Keratinocyte (primary cell): Measurements from ENCODE around the gene POLK. TPM values are rescaled to one million over a fixed set of nuclear protein-coding genes. Genes with fewer than 3 reads are reported as not detected.
A peak's percentile ranks its signal among the peaks of the same experiment; 100 is the strongest.

ENCODE experiments used
- DNase-seq: peaks from one replicate; pipeline ENCODE4 v3.0.0-alpha.2; 2011; ENCODE audit warnings: low read depth, missing footprints, low spot score
- FAIRE-seq: peaks from 2 replicates; lab custom pipeline; 2011; peaks lifted over from hg19 to GRCh38; lab: Jason Lieb, UNC
- H2AFZ ChIP-seq: 2 replicates; pipeline ENCODE4 v1.6.0; 2012; ENCODE audit warnings: low read length, control low read depth, inconsistent platforms; ENCODE audit not compliant: control insufficient read depth
- H3K27ac ChIP-seq: 2 replicates; pipeline ENCODE4 v1.5.1; 2011; ENCODE audit warnings: low read length; ENCODE audit not compliant: control insufficient read depth, insufficient read depth
- H3K27me3 ChIP-seq: 3 replicates; pipeline ENCODE4 v1.6.0; 2011; ENCODE audit warnings: low read length; ENCODE audit not compliant: control insufficient read depth, insufficient read depth; ENCODE audit errors: extremely low read depth
- H3K36me3 ChIP-seq, 2 experiments: 2 replicates in 1 of 2; 3 replicates in 1 of 2; pipeline ENCODE4 v1.5.1; 2011; ENCODE audit warnings: low read length in 2 of 2, mild to moderate bottlenecking in 1 of 2; ENCODE audit not compliant: control insufficient read depth in 2 of 2, insufficient read depth in 2 of 2; ENCODE audit errors: extremely low read depth in 1 of 2
- H3K4me1 ChIP-seq: 3 replicates; pipeline ENCODE4 v1.5.1; 2011; ENCODE audit warnings: low read length; ENCODE audit not compliant: control insufficient read depth, insufficient read depth; ENCODE audit errors: extremely low read depth
- H3K4me2 ChIP-seq: 3 replicates; pipeline ENCODE4 v1.6.0; 2011; ENCODE audit warnings: low read depth, low read length; ENCODE audit not compliant: control insufficient read depth, insufficient read depth; ENCODE audit errors: extremely low read depth
- H3K4me3 ChIP-seq, 3 experiments: fragments of 200-600 bp in 1 of 3; sonication (generic) in 1 of 3; 2 replicates in 2 of 3; 3 replicates in 1 of 3; pipeline ENCODE4 v1.5.1; 2011 to 2016; ENCODE audit warnings: low read length in 3 of 3, mild to moderate bottlenecking in 3 of 3, control low read depth in 2 of 3, inconsistent platforms in 1 of 3, low read depth in 1 of 3, mixed read lengths in 1 of 3, mixed run types in 1 of 3, moderate library complexity in 1 of 3; ENCODE audit not compliant: control insufficient read depth in 2 of 3, insufficient read depth in 2 of 3; ENCODE audit errors: extremely low read depth in 1 of 3
- H3K79me2 ChIP-seq: 2 replicates; pipeline ENCODE4 v1.6.0; 2012; ENCODE audit warnings: low read length; ENCODE audit not compliant: control insufficient read depth, insufficient read depth
- H3K9ac ChIP-seq: 3 replicates; pipeline ENCODE4 v1.6.0; 2011; ENCODE audit warnings: low read length; ENCODE audit not compliant: control insufficient read depth, insufficient read depth; ENCODE audit errors: extremely low read depth
- H3K9me1 ChIP-seq: 3 replicates; pipeline ENCODE4 v1.6.0; 2011; ENCODE audit warnings: low read length; ENCODE audit not compliant: control insufficient read depth, insufficient read depth; ENCODE audit errors: extremely low read depth
- H3K9me3 ChIP-seq: 2 replicates; pipeline ENCODE4 v1.5.1; 2012; ENCODE audit warnings: low read depth, low read length; ENCODE audit not compliant: control insufficient read depth
- H4K20me1 ChIP-seq: 3 replicates; pipeline ENCODE4 v1.6.0; 2011; ENCODE audit warnings: low read length; ENCODE audit not compliant: control insufficient read depth, insufficient read depth; ENCODE audit errors: extremely low read depth
- CTCF ChIP-seq, 3 experiments: IDR thresholded peaks in 1 of 3; conservative IDR thresholded peaks in 1 of 3; optimal IDR thresholded peaks in 1 of 3; 2 replicates in 2 of 3; 3 replicates in 1 of 3; pipeline versions ENCODE3 to v1.5.1; 2011; ENCODE audit warnings: low read length in 3 of 3, mild to moderate bottlenecking in 3 of 3, moderate library complexity in 2 of 3, control low read depth in 1 of 3, inconsistent platforms in 1 of 3; ENCODE audit not compliant: insufficient read depth in 2 of 3; ENCODE audit errors: extremely low read depth in 1 of 3
- EZH2 ChIP-seq: IDR thresholded peaks from one replicate; pipeline ENCODE4 v1.6.1; 2012; ENCODE audit warnings: inconsistent platforms, mild to moderate bottlenecking, low read length, moderate library complexity
- dilution Hi-C: fragments of 300-500 bp; cut with MboI; formaldehyde crosslinking; loops from one replicate; pipeline ENCODE4 v1.7.0; 2020; ENCODE audit warnings: low sequenced_read_pairs; ENCODE audit not compliant: extremely low pct_ligation_motif_present
- polyA plus RNA-seq, 5 experiments: library from polyadenylated mRNA; depleted of rRNA in 3 of 5; stranded (reverse) in 3 of 5; stranded (forward) in 1 of 5; unstranded in 1 of 5; fragments of >200 nt; gene quantifications; 1 replicate in 1 of 5; 2 replicates in 3 of 5; 3 replicates in 1 of 5; pipeline versions ENCODE4 v1.2.1 to v1.2.3, GENCODE V29; 2011 to 2012; ENCODE audit warnings: missing spikeins in 2 of 5, low read depth in 1 of 5, low replicate concordance in 1 of 5

POLK gene
- polyA plus RNA-seq, 1 donor (not counting 4 experiments of a cell fraction or from before 2014, with no cell fraction given): 25.8 TPM

GRCh38 chr5:75637949-75638348, 126.3 kb downstream of the POLK start:
- Histone ChIP-seq H3K27ac (no peak overlapping the region), H3K9me1 (no peaks in the 10 kb centered on the region), H3K9me3 (no peaks in the 10 kb centered on the region), H2AFZ (no peak overlapping the region), H4K20me1 (no peaks in the 10 kb centered on the region), H3K4me3 (no peak overlapping the region), H3K9ac (no peak overlapping the region), H3K36me3 (no peaks in the 10 kb centered on the region), H3K4me2 (no peak overlapping the region), H3K79me2 (no peaks in the 10 kb centered on the region), H3K4me1 (peaks cover 16% of the 10 kb centered on the region), H3K27me3 (no peaks in the 10 kb centered on the region)
- DNase-seq: no peak
- TF ChIP-seq CTCF (optimal IDR thresholded peaks at IDR 0.05 in 1 of 3, IDR thresholded peaks at IDR 0.05 in 1 of 3, conservative IDR thresholded peaks at IDR 0.05 in 1 of 3; ENCODE audit: extremely low read depth in 1 of 3, insufficient read depth in 2 of 3, low read length in 3 of 3) (no peak), EZH2 (no peak)
- no peak for FAIRE-seq
- dilution Hi-C loops: no loop called here

DNA sequence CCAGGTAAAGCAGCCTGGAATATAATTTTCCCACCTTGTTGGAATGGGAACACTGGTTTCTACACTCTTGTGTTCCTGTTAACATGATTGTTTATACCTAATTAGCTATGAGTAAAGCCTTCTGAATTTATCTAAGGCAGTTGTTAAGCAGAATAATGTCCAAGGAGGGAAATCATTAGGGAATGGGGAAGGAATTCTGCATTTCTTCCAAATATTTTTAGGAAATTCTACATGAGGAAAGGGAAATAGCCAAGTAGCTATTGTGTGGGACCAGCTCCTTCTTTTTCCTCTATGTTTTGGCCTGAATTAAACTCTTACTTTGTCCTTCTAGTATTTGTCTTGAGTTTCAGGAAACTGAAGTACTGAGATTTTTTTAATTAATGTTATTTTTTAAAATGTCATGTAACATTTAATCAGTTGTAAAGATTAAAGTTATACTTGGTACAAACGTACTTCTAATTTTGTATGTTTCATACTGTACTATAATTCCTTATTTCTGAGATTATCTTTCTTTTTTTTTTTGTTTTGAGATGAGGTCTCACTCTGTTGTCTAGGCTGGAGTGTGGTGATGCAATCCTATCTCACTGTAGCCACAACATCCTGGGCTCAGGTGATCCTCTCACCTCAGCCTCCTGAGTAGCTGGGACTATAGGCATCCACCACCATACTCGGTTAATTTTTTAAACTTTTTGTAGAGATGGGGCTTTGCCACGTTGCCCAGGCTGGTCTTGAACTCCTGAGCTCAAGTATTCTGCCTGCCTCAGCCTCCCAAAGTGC, 128.0 kb downstream of the POLK start:
- Histone ChIP-seq H3K79me2 (no peaks in the 10 kb centered on the region), H3K36me3 (no peaks in the 10 kb centered on the region), H3K9me1 (no peaks in the 10 kb centered on the region), H4K20me1 (no peaks in the 10 kb centered on the region), H3K4me1 (peaks cover 16% of the 10 kb centered on the region), H3K27ac (peak overlapping the region; percentile 58), H3K9ac (peak overlapping the region; percentile 37), H2AFZ (no peak overlapping the region), H3K9me3 (no peaks in the 10 kb centered on the region), H3K4me2 (peak overlapping the region; percentile 55), H3K27me3 (no peaks in the 10 kb centered on the region), H3K4me3 (no peak overlapping the region)
- TF ChIP-seq EZH2 (no peak), CTCF (optimal IDR thresholded peaks at IDR 0.05 in 1 of 3, IDR thresholded peaks at IDR 0.05 in 1 of 3, conservative IDR thresholded peaks at IDR 0.05 in 1 of 3; ENCODE audit: extremely low read depth in 1 of 3, insufficient read depth in 2 of 3, low read length in 3 of 3) (no peak)
- no peak for FAIRE-seq
- DNase-seq: no peak
- dilution Hi-C loops: no loop called here
